K562 (cell line): ENCODE results near the gene NT5C2.

ENCODE experiments used
- CGGBP1 ChIP-seq: fragments of 250-450 bp; sonication (Bioruptor Pico); IDR thresholded peaks from 2 replicates; pipeline ENCODE4 v1.9.0; 2021; ENCODE audit warnings: mild to moderate bottlenecking
- ETV6 ChIP-seq, 3 experiments: fragments of 150-350 bp in 1 of 3; sonication (generic) in 1 of 3; formaldehyde crosslinking in 1 of 3; IDR thresholded peaks; 2 replicates each; pipeline versions ENCODE4 v1.6.1 to v1.8.0; 2014 to 2022; ENCODE audit warnings: borderline replicate concordance in 2 of 3, low read depth in 2 of 3, antibody characterized with exemption in 1 of 3, low read length in 1 of 3, mild to moderate bottlenecking in 1 of 3, missing genetic modification reagents in 1 of 3
- JUNB ChIP-seq: fragments of 450-650 bp; formaldehyde crosslinking; conservative IDR thresholded peaks from 2 replicates; pipeline ENCODE4 v1.4.0; 2020; ENCODE audit warnings: mild to moderate bottlenecking
- MAX ChIP-seq: sonication (generic); formaldehyde crosslinking; IDR thresholded peaks from 2 replicates; pipeline ENCODE4 v1.9.0; 2022; ENCODE audit warnings: mild to moderate bottlenecking, missing genetic modification reagents
- NFE2 ChIP-seq: IDR thresholded peaks from 2 replicates; pipeline ENCODE4 v1.6.1; 2014; ENCODE audit warnings: antibody characterized with exemption, low read depth
- NFE2L1 ChIP-seq: fragments of 450-650 bp; IDR thresholded peaks from 2 replicates; pipeline ENCODE4 v1.6.1; 2016; ENCODE audit warnings: missing genetic modification characterization, low read depth, mild to moderate bottlenecking, missing compliant biosample characterization, moderate library complexity, borderline replicate concordance
- PCBP1 ChIP-seq: fragments of 200-400 bp; formaldehyde crosslinking; IDR thresholded peaks from 2 replicates; pipeline ENCODE4 v1.6.1; 2018; ENCODE audit warnings: mild to moderate bottlenecking, low read depth, low read length; ENCODE audit not compliant: poor library complexity, severe bottlenecking
- POLR2AphosphoS2 ChIP-seq: IDR thresholded peaks from 2 replicates; pipeline ENCODE4 v1.6.1; 2012; ENCODE audit warnings: low read length, improper control_type of control experiment
- TBL1XR1 ChIP-seq, 2 experiments: IDR thresholded peaks; 2 replicates each; pipeline ENCODE4 v1.6.1; 2012; ENCODE audit warnings: improper control_type of control experiment in 2 of 2, low read length in 2 of 2, mild to moderate bottlenecking in 1 of 2
- ZBED1 ChIP-seq: IDR thresholded peaks from 2 replicates; pipeline ENCODE4 v1.6.1; 2014

GRCh38 chr10:103090911-103091310, 102.2 kb downstream of the NT5C2 start:
- no peak for TF ChIP-seq ETV6 (IDR thresholded peaks at IDR 0.05; ENCODE audit: borderline replicate concordance in 1 of 2, low read depth in 2 of 2, low read length in 1 of 2)
- no peak for TF ChIP-seq ETV6 (CRISPR knock-in tag; IDR thresholded peaks at IDR 0.05; ENCODE audit: borderline replicate concordance)
- TF ChIP-seq PCBP1 = no peak
- TF ChIP-seq CGGBP1 (CRISPR knock-in tag) = no peak
- no peak for TF ChIP-seq POLR2AphosphoS2
- no peak for TF ChIP-seq JUNB
- no peak for TF ChIP-seq ZBED1
- no peak for TF ChIP-seq MAX (CRISPR knock-in tag)
- no peak for TF ChIP-seq NFE2L1 (tag)
- TF ChIP-seq TBL1XR1 (IDR thresholded peaks at IDR 0.05; ENCODE audit: low read length in 2 of 2) = no peak
- no peak for TF ChIP-seq NFE2
